MCF 10A (cell line): ENCODE measurements around the gene KCTD2. TPM values are rescaled to one million over a fixed set of nuclear protein-coding genes. Genes with fewer than 3 reads are reported as not detected.

ENCODE experiments used
- BruUV-seq: library from RNA; stranded (reverse); fragments of 400-500 nt; replicated peaks from 2 replicates; lab custom pipeline; 2021; lab: Mats Ljungman, UMichigan
- CTCF ChIA-PET: fragments of 300-600 bp; sonication (Branson Sonifier 250); formaldehyde crosslinking; extraction: SDS; loops from one replicate; lab custom pipeline; 2021; ENCODE audit warnings: antibody characterized with exemption, inconsistent platforms; lab: Yijun Ruan, JAX
- POLR2A ChIA-PET: fragments of 300-600, 350-650 bp; sonication (Branson Sonifier 250); formaldehyde crosslinking; extraction: SDS; loops from one replicate; lab custom pipeline; 2020; ENCODE audit warnings: antibody characterized with exemption, inconsistent platforms; lab: Yijun Ruan, JAX
- DNase-seq: peaks from one replicate; pipeline ENCODE4 v3.0.0-alpha.2; 2018; ENCODE audit not compliant: unreplicated experiment
- H3K27ac Mint-ChIP-seq: one replicate; pipeline ENCODE4 v1.8.0; 2022; ENCODE audit warnings: mild to moderate bottlenecking, low read depth, mixed read lengths; ENCODE audit not compliant: unreplicated experiment
- H3K27me3 Mint-ChIP-seq: one replicate; pipeline ENCODE4 v1.8.0; 2022; ENCODE audit warnings: mixed read lengths; ENCODE audit not compliant: insufficient read depth, unreplicated experiment
- H3K36me3 Mint-ChIP-seq: one replicate; pipeline ENCODE4 v1.8.0; 2022; ENCODE audit warnings: mild to moderate bottlenecking, moderate library complexity, mixed read lengths; ENCODE audit not compliant: insufficient read depth, unreplicated experiment
- H3K4me1 Mint-ChIP-seq: one replicate; pipeline ENCODE4 v1.8.0; 2022; ENCODE audit warnings: mixed read lengths; ENCODE audit not compliant: insufficient read depth, unreplicated experiment
- H3K4me3 Mint-ChIP-seq: one replicate; pipeline ENCODE4 v1.8.0; 2022; ENCODE audit warnings: mild to moderate bottlenecking, moderate library complexity, mixed read lengths; ENCODE audit not compliant: unreplicated experiment
- H3K9me3 Mint-ChIP-seq: one replicate; pipeline ENCODE4 v1.8.0; 2022; ENCODE audit warnings: mixed read lengths; ENCODE audit not compliant: unreplicated experiment
- CTCF ChIP-seq: fragments of 200-600 bp; IDR thresholded peaks from one replicate; pipeline ENCODE4 v1.8.0; 2022; ENCODE audit warnings: antibody characterized with exemption, mild to moderate bottlenecking; ENCODE audit not compliant: unreplicated experiment
- intact Hi-C: fragments of 100-400 bp; cut with micrococcal nuclease; formaldehyde crosslinking; loops from 2 replicates; pipeline ENCODE4 v1.14.1; 2022
- total RNA-seq: library from RNA; stranded (reverse); gene quantifications from 2 replicates; pipeline ENCODE4 v1.2.3, GENCODE V29; 2022

The KCTD2 gene
- total RNA-seq, 1 experiment from 2014 or later = 11.9 TPM

GRCh38 chr17:75060434-75061054 is 13.5 kb downstream of the KCTD2 start:
- no peak overlapping the region for H3K27ac Mint-ChIP-seq
- H3K36me3 Mint-ChIP-seq = peaks cover 62% of the 10 kb centered on the region
- POLR2A ChIA-PET = interaction anchor here (0.7 to 1.7 kb wide), 11 partner anchors 9 to 146 kb away, joined by 3 to 7 read pairs (median 4); partner anchors contain the start of genes ARMC7, ATP5PD and KCTD2
- H3K9me3 Mint-ChIP-seq = no peaks in the 10 kb centered on the region
- BruUV-seq = no TSS peak
- no peak for DNase-seq
- intact Hi-C loops = no loop called here
- H3K27me3 Mint-ChIP-seq = no peaks in the 10 kb centered on the region
- CTCF ChIA-PET = interaction anchor here (0.5 to 4.9 kb wide), 19 partner anchors 9 to 141 kb away, joined by 3 to 38 read pairs (median 5); partner anchors contain the start of genes HID1, NT5C and SLC16A5
- no peak for TF ChIP-seq CTCF
- no peak overlapping the region for H3K4me3 Mint-ChIP-seq
- H3K4me1 Mint-ChIP-seq = no peaks in the 10 kb centered on the region

GRCh38 chr17:75061055-75061438 is 14.0 kb downstream of the KCTD2 start:
- intact Hi-C loops = no loop called here
- no peak for TF ChIP-seq CTCF
- CTCF ChIA-PET = interaction anchor here (0.5 to 4.9 kb wide), 10 partner anchors 9 to 141 kb away, joined by 3 to 38 read pairs (median 6); partner anchors contain the start of genes NT5C and SLC16A5

GRCh38 chr17:75061618-75062017 is 14.6 kb downstream of the KCTD2 start:
- Mint-ChIP-seq H3K27me3 (no peaks in the 10 kb centered on the region), H3K36me3 (peaks cover 51% of the 10 kb centered on the region), H3K27ac (no peak overlapping the region), H3K4me1 (no peaks in the 10 kb centered on the region), H3K9me3 (no peaks in the 10 kb centered on the region), H3K4me3 (no peak overlapping the region)
- intact Hi-C loops = no loop called here
- DNase-seq = no peak
- no peak for TF ChIP-seq CTCF
- no TSS peak for BruUV-seq
- ChIA-PET POLR2A (interaction anchor here (0.9 to 1.5 kb wide), 3 partner anchors 48 to 140 kb away, joined by 3 to 4 read pairs (median 3); partner anchors contain the start of gene ARMC7), CTCF (interaction anchor here (0.6 to 4.9 kb wide), 10 partner anchors 8 to 140 kb away, joined by 3 to 38 read pairs (median 6); partner anchors contain the start of gene NT5C)

More at GRCh38 chr17:75061055-75061438, 14.0 kb downstream of the KCTD2 start:
- no peak for DNase-seq
- no TSS peak for BruUV-seq
- no peak overlapping the region for H3K4me3 Mint-ChIP-seq
- H3K36me3 Mint-ChIP-seq = peaks cover 56% of the 10 kb centered on the region
- no peaks in the 10 kb centered on the region for H3K27me3 Mint-ChIP-seq
- POLR2A ChIA-PET = interaction anchor here (0.7 to 1.7 kb wide), 7 partner anchors 9 to 140 kb away, joined by 3 to 7 read pairs (median 4); partner anchors contain the start of genes ARMC7, ATP5PD and KCTD2
- H3K9me3 Mint-ChIP-seq = no peaks in the 10 kb centered on the region
- no peak overlapping the region for H3K27ac Mint-ChIP-seq
- no peaks in the 10 kb centered on the region for H3K4me1 Mint-ChIP-seq

GRCh38 chr17:75063201-75063600 is 16.2 kb downstream of the KCTD2 start:
- CTCF ChIA-PET = interaction anchor here (1.0 to 4.9 kb wide), 4 partner anchors 14 to 51 kb away, joined by 3 to 20 read pairs (median 9); no protein-coding TSS in a partner anchor
- intact Hi-C loops = no loop called here
- BruUV-seq = no TSS peak

More at GRCh38 chr17:75063201-75063600, 16.2 kb downstream of the KCTD2 start:
- POLR2A ChIA-PET = interaction anchor here (1.5 to 2.0 kb wide), 3 partner anchors 10 to 15 kb away, joined by 5 to 8 read pairs (median 8); no protein-coding TSS in a partner anchor
- Mint-ChIP-seq H3K36me3 (peaks cover 36% of the 10 kb centered on the region), H3K27ac (no peak overlapping the region), H3K4me3 (no peak overlapping the region), H3K9me3 (no peaks in the 10 kb centered on the region), H3K4me1 (no peaks in the 10 kb centered on the region), H3K27me3 (no peaks in the 10 kb centered on the region)
- DNase-seq = no peak
- no peak for TF ChIP-seq CTCF
